ENCODE results near the gene RUVBL2.

DNA sequence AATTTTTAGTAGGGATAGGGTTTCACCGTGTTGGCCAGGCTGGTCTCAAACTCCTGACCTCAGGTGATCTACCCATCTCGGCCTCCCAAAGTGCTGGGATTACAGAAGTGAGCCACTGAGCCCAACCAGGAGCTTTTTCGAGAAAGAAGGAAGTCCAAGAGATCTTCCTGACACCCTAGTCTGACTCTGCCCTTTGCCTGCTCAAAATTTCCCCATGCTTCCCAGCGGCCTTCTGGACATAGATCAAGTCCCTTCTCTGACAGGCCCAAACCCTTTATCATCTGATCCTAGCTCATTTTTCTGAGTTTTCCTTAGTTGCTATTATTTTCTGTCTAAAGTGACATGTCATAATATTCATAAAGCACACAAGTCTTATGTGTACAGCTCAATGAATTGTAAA is 40.5 kb upstream of the RUVBL2 start:
- TF ChIP-seq, protein P1, sequence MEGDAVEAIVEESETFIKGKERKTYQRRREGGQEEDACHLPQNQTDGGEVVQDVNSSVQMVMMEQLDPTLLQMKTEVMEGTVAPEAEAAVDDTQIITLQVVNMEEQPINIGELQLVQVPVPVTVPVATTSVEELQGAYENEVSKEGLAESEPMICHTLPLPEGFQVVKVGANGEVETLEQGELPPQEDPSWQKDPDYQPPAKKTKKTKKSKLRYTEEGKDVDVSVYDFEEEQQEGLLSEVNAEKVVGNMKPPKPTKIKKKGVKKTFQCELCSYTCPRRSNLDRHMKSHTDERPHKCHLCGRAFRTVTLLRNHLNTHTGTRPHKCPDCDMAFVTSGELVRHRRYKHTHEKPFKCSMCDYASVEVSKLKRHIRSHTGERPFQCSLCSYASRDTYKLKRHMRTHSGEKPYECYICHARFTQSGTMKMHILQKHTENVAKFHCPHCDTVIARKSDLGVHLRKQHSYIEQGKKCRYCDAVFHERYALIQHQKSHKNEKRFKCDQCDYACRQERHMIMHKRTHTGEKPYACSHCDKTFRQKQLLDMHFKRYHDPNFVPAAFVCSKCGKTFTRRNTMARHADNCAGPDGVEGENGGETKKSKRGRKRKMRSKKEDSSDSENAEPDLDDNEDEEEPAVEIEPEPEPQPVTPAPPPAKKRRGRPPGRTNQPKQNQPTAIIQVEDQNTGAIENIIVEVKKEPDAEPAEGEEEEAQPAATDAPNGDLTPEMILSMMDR (conservative IDR thresholded peaks at IDR 0.05): no peak
- no peak for TF ChIP-seq ZFX (IDR thresholded peaks at IDR 0.05)

Data from C4-2B (cell line).